H9 (cell line): Measurements from ENCODE around the gene SCYGR6. TPM values are rescaled to one million over a fixed set of nuclear protein-coding genes. Genes with fewer than 3 reads are reported as not detected.

Source experiments
- DNase-seq: peaks from one replicate; pipeline ENCODE4 v3.0.0-alpha.2; 2017
- H2AFZ ChIP-seq: one replicate; pipeline ENCODE4 v1.6.1; 2013; ENCODE audit warnings: mild to moderate bottlenecking, low read length, control low read depth, moderate library complexity
- H2AK5ac ChIP-seq: 2 replicates; pipeline ENCODE4 v1.6.1; 2013; ENCODE audit warnings: low read length, control low read depth, mixed read lengths; ENCODE audit not compliant: insufficient read length
- H2BK120ac ChIP-seq: one replicate; pipeline ENCODE4 v1.6.1; 2013; ENCODE audit warnings: low read depth, mild to moderate bottlenecking, low read length, control low read depth, inconsistent platforms; ENCODE audit not compliant: poor library complexity, severe bottlenecking
- H2BK12ac ChIP-seq: 2 replicates; pipeline ENCODE4 v1.6.1; 2013; ENCODE audit warnings: low read length, control low read depth, mixed read lengths, low read depth; ENCODE audit not compliant: insufficient read length
- H2BK15ac ChIP-seq: 2 replicates; pipeline ENCODE4 v1.6.1; 2013; ENCODE audit warnings: low read depth, low read length, control low read depth
- H2BK20ac ChIP-seq: one replicate; pipeline ENCODE4 v1.6.1; 2013; ENCODE audit warnings: low read depth, mild to moderate bottlenecking, low read length, control low read depth, inconsistent platforms; ENCODE audit not compliant: poor library complexity, severe bottlenecking
- H2BK5ac ChIP-seq: 2 replicates; pipeline ENCODE4 v1.6.1; 2013; ENCODE audit warnings: low read length, control low read depth, mixed read lengths; ENCODE audit not compliant: insufficient read length
- H3K14ac ChIP-seq: 2 replicates; pipeline ENCODE4 v1.6.1; 2013; ENCODE audit warnings: low read length, control low read depth; ENCODE audit not compliant: insufficient read depth
- H3K18ac ChIP-seq: 2 replicates; pipeline ENCODE4 v1.6.1; 2013; ENCODE audit warnings: low read depth, mild to moderate bottlenecking, mixed read lengths, low read length, control low read depth; ENCODE audit not compliant: insufficient read length
- H3K23ac ChIP-seq: 2 replicates; pipeline ENCODE4 v1.6.1; 2013; ENCODE audit warnings: low read length, control low read depth, mixed read lengths, low read depth; ENCODE audit not compliant: insufficient read length
- H3K23me2 ChIP-seq: 2 replicates; pipeline ENCODE4 v1.6.1; 2013; ENCODE audit warnings: low read depth, mild to moderate bottlenecking, mixed read lengths, low read length, control low read depth; ENCODE audit not compliant: insufficient read length, poor library complexity, severe bottlenecking
- H3K27ac ChIP-seq: 2 replicates; pipeline ENCODE4 v1.5.1; 2013; ENCODE audit warnings: low read length, control low read depth, mixed read lengths, low read depth; ENCODE audit not compliant: insufficient read length
- H3K27me3 ChIP-seq: 2 replicates; pipeline ENCODE4 v1.6.1; 2013; ENCODE audit warnings: low read length, control low read depth, inconsistent platforms; ENCODE audit not compliant: insufficient read depth
- H3K4ac ChIP-seq: 2 replicates; pipeline ENCODE4 v1.6.1; 2013; ENCODE audit warnings: low read depth, mild to moderate bottlenecking, control low read depth, inconsistent platforms, low read length, moderate library complexity
- H3K4me1 ChIP-seq: 2 replicates; pipeline ENCODE4 v1.6.1; 2013; ENCODE audit warnings: low read length, control low read depth, inconsistent platforms; ENCODE audit not compliant: insufficient read depth
- H3K4me2 ChIP-seq: 2 replicates; pipeline ENCODE4 v1.6.1; 2013; ENCODE audit warnings: low read length, control low read depth, mixed read lengths; ENCODE audit not compliant: insufficient read length, insufficient read depth
- H3K56ac ChIP-seq: 2 replicates; pipeline ENCODE4 v1.6.1; 2013; ENCODE audit warnings: low read depth, mild to moderate bottlenecking, mixed read lengths, low read length, control low read depth; ENCODE audit not compliant: insufficient read length
- H3K79me1 ChIP-seq: 2 replicates; pipeline ENCODE4 v1.6.1; 2013; ENCODE audit warnings: low read depth, mild to moderate bottlenecking, moderate library complexity, low read length, control low read depth, inconsistent platforms; ENCODE audit not compliant: insufficient read depth, poor library complexity, severe bottlenecking
- H3K79me2 ChIP-seq: 2 replicates; pipeline ENCODE4 v1.6.1; 2013; ENCODE audit warnings: low read length, control low read depth, inconsistent platforms; ENCODE audit not compliant: insufficient read depth
- H3K9ac ChIP-seq: 2 replicates; pipeline ENCODE4 v1.6.1; 2013; ENCODE audit warnings: low read length, control low read depth, mixed read lengths; ENCODE audit not compliant: insufficient read length; ENCODE audit errors: extremely low read depth
- H3K9me3 ChIP-seq: one replicate; pipeline ENCODE4 v1.6.1; 2013; ENCODE audit warnings: low read depth, low read length, inconsistent platforms; ENCODE audit not compliant: control insufficient read depth
- H3T11ph ChIP-seq: one replicate; pipeline ENCODE4 v1.6.1; 2013; ENCODE audit warnings: mild to moderate bottlenecking, low read length, control low read depth, inconsistent platforms
- H4K20me1 ChIP-seq: one replicate; pipeline ENCODE4 v1.6.1; 2013; ENCODE audit not compliant: control insufficient read depth, insufficient read length, insufficient read depth
- H4K5ac ChIP-seq: 2 replicates; pipeline ENCODE4 v1.6.1; 2013; ENCODE audit warnings: low read depth, mild to moderate bottlenecking, mixed read lengths, low read length, control low read depth; ENCODE audit not compliant: insufficient read length
- H4K8ac ChIP-seq: replicated peaks from 2 replicates; pipeline ENCODE4 v1.6.1; 2013; ENCODE audit warnings: low read length, control low read depth, mixed read lengths, low read depth; ENCODE audit not compliant: insufficient read length
- H4K91ac ChIP-seq: 2 replicates; pipeline ENCODE4 v1.6.1; 2013; ENCODE audit warnings: low read depth, mild to moderate bottlenecking, moderate library complexity, mixed read lengths, low read length, control low read depth; ENCODE audit not compliant: insufficient read length
- H3K27ac Mint-ChIP-seq, 3 experiments: 2 replicates in 2 of 3; 3 replicates in 1 of 3; pipeline ENCODE4 v1.8.0; 2020 to 2021; ENCODE audit warnings: mixed read lengths in 3 of 3, mild to moderate bottlenecking in 1 of 3, moderate library complexity in 1 of 3
- H3K27me3 Mint-ChIP-seq: 2 replicates; pipeline ENCODE4 v1.8.0; 2021; ENCODE audit warnings: low read depth, mild to moderate bottlenecking, moderate library complexity, mixed read lengths
- H3K36me3 Mint-ChIP-seq, 3 experiments: 2 replicates in 2 of 3; 3 replicates in 1 of 3; pipeline ENCODE4 v1.8.0; 2020 to 2021; ENCODE audit warnings: low read depth in 3 of 3, mixed read lengths in 3 of 3; ENCODE audit not compliant: insufficient read depth in 1 of 3
- H3K4me1 Mint-ChIP-seq, 2 experiments: 2 replicates each; pipeline ENCODE4 v1.8.0; 2020; ENCODE audit warnings: mixed read lengths in 2 of 2
- H3K4me3 Mint-ChIP-seq, 2 experiments: 2 replicates in 1 of 2; 3 replicates in 1 of 2; pipeline ENCODE4 v1.8.0; 2020 to 2021; ENCODE audit warnings: mild to moderate bottlenecking in 2 of 2, mixed read lengths in 2 of 2, moderate library complexity in 1 of 2
- H3K9me3 Mint-ChIP-seq, 2 experiments: 2 replicates in 1 of 2; 3 replicates in 1 of 2; pipeline ENCODE4 v1.8.0; 2020; ENCODE audit warnings: mild to moderate bottlenecking in 2 of 2, mixed read lengths in 2 of 2, moderate library complexity in 1 of 2
- CTCF ChIP-seq: fragments of 200-600 bp; sonication (generic); conservative IDR thresholded peaks from 3 replicates; pipeline ENCODE4 v1.8.0; 2021; ENCODE audit warnings: antibody characterized with exemption, mild to moderate bottlenecking
- WGBS: extraction: QIAGEN DNeasy Blood & Tissue Kit; methylation state at CpG from one replicate; pipeline ENCODE4 v1.1.7; 2013; ENCODE audit warnings: missing lambda C conversion rate, low lambda C conversion rate, mixed read lengths; ENCODE audit not compliant: insufficient read length; ENCODE audit errors: extremely low coverage; 5-methylcytosine and 5-hydroxymethylcytosine counted together
- total RNA-seq: library from RNA; stranded (reverse); gene quantifications from 2 replicates; pipeline ENCODE4 v1.2.1, GENCODE V29; 2021

Gene SCYGR6
- total RNA-seq, 1 experiment from 2014 or later: not detected

GRCh38 chr2:227677928-227678327, 46.6 kb downstream of the SCYGR6 start:
- Histone ChIP-seq H2BK12ac (no peak overlapping the region), H3K18ac (no peak overlapping the region), H3K27me3 (no peaks in the 10 kb centered on the region), H4K20me1 (no peaks in the 10 kb centered on the region), H4K91ac (no peak overlapping the region), H3K9ac (no peak overlapping the region), H2BK120ac (no peak overlapping the region), H3K79me1 (no peaks in the 10 kb centered on the region), H3K4me1 (no peaks in the 10 kb centered on the region), H2BK5ac (no peak overlapping the region), H3K4ac (no peak overlapping the region), H4K8ac (no peak overlapping the region), H3K23ac (no peak overlapping the region), H4K5ac (no peak overlapping the region), H3K56ac (no peak overlapping the region), H2BK15ac (no peak overlapping the region), H3K9me3 (no peaks in the 10 kb centered on the region), H2AFZ (no peak overlapping the region), H3K79me2 (no peaks in the 10 kb centered on the region), H3K23me2 (no peaks in the 10 kb centered on the region), H3K14ac (no peak overlapping the region), H2AK5ac (no peak overlapping the region), H3K4me2 (no peak overlapping the region), H3K27ac (no peak overlapping the region), H3T11ph (no peak overlapping the region), H2BK20ac (no peak overlapping the region)
- Mint-ChIP-seq H3K9me3 (no peaks in the 10 kb centered on the region), H3K27ac (no peak overlapping the region), H3K4me3 (no peak overlapping the region), H3K4me1 (no peaks in the 10 kb centered on the region), H3K36me3 (no peaks in the 10 kb centered on the region), H3K27me3 (no peaks in the 10 kb centered on the region)
- no peak for TF ChIP-seq CTCF
- no peak for DNase-seq
- WGBS: no CpG with 5 or more reads among the region's 3 CpGs
